GM18519 (cell line): Measurements from ENCODE around the gene ZNF700.
"Not testable (repeated sequence)": the region's sequence is repeated elsewhere in the genome, so short reads cannot be mapped to it uniquely, and the experiment has no call there.

Experiments used
- ATAC-seq: cut with Tn5 transposase; IDR thresholded peaks from one replicate; pipeline ENCODE4 v1.9.1; 2021; ENCODE audit warnings: mild to moderate bottlenecking, moderate library complexity; ENCODE audit not compliant: unreplicated experiment, low FRiP score

Gene ZNF700

GRCh38 chr19:11935829-11936228 lies 10.9 kb downstream of the ZNF700 start:
- not testable (repeated sequence) for ATAC-seq

DNA sequence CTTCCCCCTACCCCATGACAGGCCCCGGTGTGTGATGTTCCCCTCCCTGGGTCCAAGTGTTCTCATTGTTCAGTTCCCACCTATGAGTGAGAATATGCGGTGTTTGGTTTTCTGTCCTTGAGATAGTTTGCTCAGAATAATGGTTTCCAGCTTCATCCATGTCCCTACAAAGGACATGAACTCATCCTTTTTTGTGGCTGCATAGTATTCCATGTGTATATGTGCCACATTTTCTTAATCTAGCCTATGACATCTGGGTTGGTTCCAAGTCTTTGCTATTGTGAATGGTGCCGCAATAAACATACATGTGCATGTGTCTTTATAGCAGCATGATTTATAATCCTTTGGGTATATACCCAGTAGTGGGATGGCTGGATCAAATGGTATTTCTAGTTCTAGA lies 13.5 kb downstream of the ZNF700 start:
- not testable (repeated sequence) for ATAC-seq

DNA sequence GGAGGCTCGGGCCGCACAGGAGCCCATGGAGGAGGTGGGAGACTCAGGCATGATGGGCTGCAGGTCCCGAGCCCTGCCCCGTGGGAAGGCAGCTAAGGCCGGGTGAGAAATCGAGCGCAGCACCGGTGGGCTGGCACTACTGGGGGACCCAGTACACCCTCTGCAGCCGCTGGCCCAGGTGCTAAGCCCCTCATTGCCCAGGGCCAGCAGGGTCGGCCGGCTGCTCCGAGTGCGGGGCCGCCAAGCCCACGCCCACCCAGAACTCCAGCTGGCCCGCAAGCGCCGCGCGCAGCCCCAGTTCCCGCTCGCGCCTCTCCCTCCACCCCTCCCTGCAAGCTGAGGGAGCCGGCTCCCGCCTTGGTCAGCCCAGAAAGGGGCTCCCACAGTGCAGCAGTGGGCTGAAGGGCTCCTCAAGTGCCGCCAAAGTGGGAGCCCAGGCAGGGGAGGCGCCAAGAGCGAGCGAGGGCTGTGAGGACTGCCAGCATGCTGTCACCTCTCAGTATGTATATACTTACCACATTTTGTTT lies 16.5 kb downstream of the ZNF700 start:
- not testable (repeated sequence) for ATAC-seq

- ATAC-seq = no peak
Observed at GRCh38 chr19:11942008-11942842, 17.3 kb downstream of the ZNF700 start.

DNA sequence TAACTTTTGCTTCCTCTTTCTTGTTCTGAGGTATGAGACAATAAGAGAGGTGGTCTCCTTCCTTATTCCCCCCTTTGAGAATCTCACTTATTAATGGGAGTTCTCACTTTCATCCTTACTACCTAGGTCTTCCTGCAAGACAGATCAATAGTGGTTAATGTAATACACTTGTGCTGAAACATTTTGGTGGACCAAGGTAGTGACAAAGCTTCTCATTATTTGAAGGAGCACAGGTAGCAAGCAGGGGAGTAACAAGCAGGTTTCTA lies 17.9 kb downstream of the ZNF700 start:
- no peak for ATAC-seq

DNA sequence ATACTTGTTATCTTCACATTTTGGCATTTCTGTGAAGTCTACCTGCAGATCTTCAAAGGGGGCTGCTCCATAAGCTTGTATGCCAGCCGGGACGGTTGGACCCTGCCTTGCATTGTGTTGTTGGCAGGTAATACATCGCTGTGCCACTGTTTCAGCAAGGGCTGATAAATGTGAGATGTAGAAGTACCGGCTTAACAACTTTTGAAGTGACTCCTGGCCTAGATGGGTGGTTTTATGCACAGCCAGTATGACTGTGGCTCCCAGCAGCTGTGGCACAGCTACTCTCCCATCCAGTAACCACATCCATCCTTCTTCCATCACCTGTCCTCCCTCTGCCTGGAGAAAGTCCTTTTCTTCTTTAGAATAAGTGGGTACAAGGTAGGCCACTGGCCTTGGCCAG lies 19.7 kb downstream of the ZNF700 start:
- no peak for ATAC-seq

GRCh38 chr19:11948646-11949045 lies 23.7 kb downstream of the ZNF700 start:
- no peak for ATAC-seq

- no peak for ATAC-seq
Observed at GRCh38 chr19:11949201-11949600, 24.3 kb downstream of the ZNF700 start.

GRCh38 chr19:11949614-11950080 lies 24.7 kb downstream of the ZNF700 start:
- not testable (repeated sequence) for ATAC-seq

- no peak for ATAC-seq
Observed at GRCh38 chr19:11950312-11950711, 25.4 kb downstream of the ZNF700 start.

GRCh38 chr19:11963566-11964355 lies 38.9 kb downstream of the ZNF700 start:
- ATAC-seq = no peak

DNA sequence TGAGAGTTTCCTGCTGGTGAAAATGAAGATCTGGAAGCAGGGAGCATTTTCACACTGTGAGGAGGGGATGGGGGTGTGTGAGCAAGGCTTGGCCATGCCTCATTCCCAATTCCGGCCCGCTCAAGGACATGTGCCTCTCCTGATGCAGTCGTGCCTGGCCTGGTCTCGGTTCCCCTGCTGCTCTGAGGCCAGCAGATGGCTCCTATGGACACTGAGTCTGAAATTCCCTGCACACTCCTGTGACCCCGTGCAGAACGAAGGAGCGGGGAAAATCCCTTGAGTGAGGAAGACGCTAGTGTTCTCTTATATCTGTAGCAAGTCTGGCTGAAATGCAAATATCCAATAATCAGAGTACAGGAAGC lies 39.6 kb downstream of the ZNF700 start:
- no peak for ATAC-seq

GRCh38 chr19:11964858-11965645 lies 40.1 kb downstream of the ZNF700 start, which contains the start of gene ZNF763:
ZNF763 (plus strand) TSS chr19:11965040; CDS start chr19:11965209, 169 bp downstream.
- ATAC-seq = no peak

DNA sequence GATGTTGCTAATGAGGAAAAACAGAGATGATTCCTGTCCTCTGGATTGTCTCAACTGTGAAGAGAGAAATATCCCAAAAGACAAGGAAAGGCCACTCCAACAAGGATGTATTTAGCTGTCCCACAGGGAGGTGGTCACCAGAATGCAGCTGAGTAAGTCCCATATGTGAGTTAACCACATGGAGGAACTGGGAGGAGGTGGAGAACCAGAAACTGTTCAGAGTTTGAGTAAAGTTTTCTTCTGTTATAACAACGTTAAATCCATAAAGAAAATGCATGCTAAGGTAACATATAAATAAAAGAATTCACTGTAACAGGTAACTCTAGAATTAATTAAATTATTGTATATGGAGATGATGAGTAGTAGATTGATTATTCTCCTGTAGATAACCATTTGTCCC lies 45.3 kb downstream of the ZNF700 start:
- ATAC-seq = no peak

DNA sequence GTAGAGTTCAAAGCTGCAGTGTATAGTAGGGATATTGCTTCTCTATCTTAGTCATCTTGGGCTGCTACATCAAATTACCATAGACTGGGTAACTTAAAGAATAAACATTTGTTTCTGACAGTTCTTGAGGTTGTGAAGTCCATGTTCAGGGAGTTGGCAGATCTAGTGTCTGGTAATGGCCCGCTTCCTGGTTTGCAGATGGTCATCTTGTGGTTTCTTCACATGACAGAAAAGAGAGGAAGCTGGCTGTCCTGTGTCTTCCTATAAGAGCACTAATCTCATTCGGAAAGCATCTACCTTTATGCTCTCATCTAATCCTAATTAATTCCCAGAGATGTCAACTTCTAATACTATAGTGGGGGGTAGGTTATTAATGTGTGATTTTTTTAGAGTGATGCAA lies 46.1 kb downstream of the ZNF700 start:
- no peak for ATAC-seq

GRCh38 chr19:11973019-11973810 lies 48.3 kb downstream of the ZNF700 start:
- no peak for ATAC-seq

- no peak for ATAC-seq
Observed at GRCh38 chr19:11978492-11979100, 53.7 kb downstream of the ZNF700 start.

GRCh38 chr19:11979527-11979926 lies 54.6 kb downstream of the ZNF700 start:
- ATAC-seq = no peak

GRCh38 chr19:11982526-11982925 lies 57.6 kb downstream of the ZNF700 start:
- ATAC-seq = no peak

DNA sequence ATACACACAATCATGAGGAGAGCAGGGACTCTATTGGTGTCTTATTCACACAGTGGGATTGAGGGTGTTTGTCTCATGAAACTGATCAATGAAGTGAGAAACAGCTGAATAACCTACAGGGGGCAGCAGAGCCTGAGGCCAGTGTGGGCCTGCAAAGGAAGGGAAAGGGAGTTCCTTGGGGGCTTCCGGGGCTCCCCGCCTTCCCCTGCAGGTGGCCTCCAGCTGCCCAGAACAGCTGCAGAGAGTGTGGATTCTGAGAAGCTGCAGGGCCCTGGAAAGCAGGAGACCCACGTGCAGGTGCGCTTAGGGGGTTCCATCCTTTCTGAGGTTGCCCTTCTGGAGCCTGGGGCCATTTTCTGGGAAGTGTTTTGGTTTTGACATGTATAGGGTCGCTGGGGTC lies 60.1 kb downstream of the ZNF700 start:
- ATAC-seq = no peak
